Activated naive CD4-positive, alpha-beta T cell treated with anti-CD3 and anti-CD28 coated beads, Interleukin-2, amount 10 ng/mL, durations not matched to agents 7 days and 5 days (primary cell): ENCODE measurements around the gene SPATA9.
A peak's percentile ranks its signal among the peaks of the same experiment; 100 is the strongest.
"Not testable (repeated sequence)": the region's sequence is repeated elsewhere in the genome, so short reads cannot be mapped to it uniquely, and the experiment has no call there.

ENCODE experiments used
- CTCF ChIA-PET: fragments of 350-600 bp; sonication (Branson Sonifier 250); formaldehyde crosslinking; loops from one replicate; lab custom pipeline; 2021; ENCODE audit warnings: antibody characterized with exemption; lab: Charles Lee
- DNase-seq: peaks from one replicate; pipeline ENCODE4 v3.0.0-alpha.2; 2020
- H3K27ac Mint-ChIP-seq: one replicate; pipeline ENCODE4 v1.8.0; 2021; ENCODE audit warnings: mild to moderate bottlenecking, moderate library complexity, mixed read lengths
- H3K27me3 Mint-ChIP-seq: one replicate; pipeline ENCODE4 v1.8.0; 2021; ENCODE audit warnings: mild to moderate bottlenecking, mixed read lengths
- H3K36me3 Mint-ChIP-seq: one replicate; pipeline ENCODE4 v1.8.0; 2021; ENCODE audit warnings: mixed read lengths
- H3K4me1 Mint-ChIP-seq: one replicate; pipeline ENCODE4 v1.8.0; 2021; ENCODE audit warnings: mixed read lengths
- H3K4me3 Mint-ChIP-seq: one replicate; pipeline ENCODE4 v1.8.0; 2021; ENCODE audit warnings: mild to moderate bottlenecking, moderate library complexity, mixed read lengths
- H3K9me3 Mint-ChIP-seq: one replicate; pipeline ENCODE4 v1.8.0; 2021; ENCODE audit warnings: mixed read lengths

The SPATA9 gene

GRCh38 chr5:95652849-95653248 is 29.9 kb downstream of the SPATA9 start:
- Mint-ChIP-seq H3K9me3 (no peaks in the 10 kb centered on the region), H3K27ac (no peak overlapping the region), H3K4me1 (peaks cover 12% of the 10 kb centered on the region), H3K4me3 (no peak overlapping the region), H3K36me3 (peaks cover 18% of the 10 kb centered on the region), H3K27me3 (no peaks in the 10 kb centered on the region)
- no peak for DNase-seq
- CTCF ChIA-PET = interaction anchor here (0.6 to 1.9 kb wide), 2 partner anchors 12 to 97 kb away, joined by 3 to 5 read pairs; no protein-coding TSS in a partner anchor

GRCh38 chr5:95649842-95650620 is 32.8 kb downstream of the SPATA9 start:
- no peak overlapping the region for H3K27ac Mint-ChIP-seq
- peaks cover 33% of the 10 kb centered on the region for H3K4me1 Mint-ChIP-seq
- CTCF ChIA-PET = no interaction called here
- no peak for DNase-seq
- H3K36me3 Mint-ChIP-seq = peaks cover 15% of the 10 kb centered on the region
- no peaks in the 10 kb centered on the region for H3K27me3 Mint-ChIP-seq
- H3K9me3 Mint-ChIP-seq = no peaks in the 10 kb centered on the region
- H3K4me3 Mint-ChIP-seq = no peak overlapping the region

GRCh38 chr5:95649274-95649673 is 33.5 kb downstream of the SPATA9 start:
- H3K4me3 Mint-ChIP-seq = no peak overlapping the region
- H3K27me3 Mint-ChIP-seq = no peaks in the 10 kb centered on the region
- DNase-seq = no peak
- peaks cover 13% of the 10 kb centered on the region for H3K36me3 Mint-ChIP-seq
- no peak overlapping the region for H3K27ac Mint-ChIP-seq
- peaks cover 40% of the 10 kb centered on the region for H3K4me1 Mint-ChIP-seq
- H3K9me3 Mint-ChIP-seq = no peaks in the 10 kb centered on the region
- CTCF ChIA-PET = no interaction called here

DNA sequence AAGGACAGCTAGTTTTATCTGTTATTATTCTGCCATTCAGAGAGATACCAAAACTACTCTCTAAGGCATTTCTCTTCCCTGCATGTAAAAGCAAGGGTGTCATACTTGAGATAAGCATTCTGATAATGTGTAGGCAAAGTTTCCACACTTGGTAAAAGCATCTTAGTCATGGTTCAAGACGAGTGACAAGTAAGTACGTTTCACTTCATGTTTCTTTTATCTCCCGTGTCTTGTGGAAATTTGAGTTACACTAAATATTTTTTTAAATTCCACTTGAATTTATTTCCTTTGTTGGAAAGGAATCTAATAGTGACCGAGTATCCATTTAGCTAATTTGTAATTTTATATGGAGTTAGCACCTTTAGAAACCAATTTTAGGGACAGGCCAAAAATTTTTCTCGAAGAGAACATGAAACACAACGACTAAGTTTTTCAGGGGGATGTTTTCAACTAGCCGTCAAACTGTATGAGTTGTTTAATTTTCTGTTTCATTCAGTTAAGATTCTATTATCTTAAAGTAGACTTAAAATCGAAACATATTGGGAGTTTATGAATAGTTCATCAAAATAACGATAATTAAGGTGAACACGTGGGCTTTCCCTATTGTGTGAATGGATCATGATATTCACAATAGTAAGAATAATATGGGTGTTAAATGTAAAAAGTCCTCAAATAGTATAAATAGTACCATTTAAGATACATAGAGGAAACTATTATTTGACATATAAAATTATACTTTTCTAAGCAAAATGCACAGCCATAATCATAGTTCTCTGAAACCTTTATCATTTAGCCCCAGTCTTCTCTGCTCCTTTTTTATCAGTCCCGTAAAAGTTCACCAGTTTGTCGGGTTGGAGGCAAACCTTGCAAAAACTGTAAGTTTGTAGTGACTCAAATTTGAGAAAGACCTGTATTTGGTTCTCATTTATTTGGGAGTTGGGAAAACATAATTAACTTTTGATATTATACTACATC is 34.6 kb downstream of the SPATA9 start:
- peaks cover 45% of the 10 kb centered on the region for H3K4me1 Mint-ChIP-seq

DNA sequence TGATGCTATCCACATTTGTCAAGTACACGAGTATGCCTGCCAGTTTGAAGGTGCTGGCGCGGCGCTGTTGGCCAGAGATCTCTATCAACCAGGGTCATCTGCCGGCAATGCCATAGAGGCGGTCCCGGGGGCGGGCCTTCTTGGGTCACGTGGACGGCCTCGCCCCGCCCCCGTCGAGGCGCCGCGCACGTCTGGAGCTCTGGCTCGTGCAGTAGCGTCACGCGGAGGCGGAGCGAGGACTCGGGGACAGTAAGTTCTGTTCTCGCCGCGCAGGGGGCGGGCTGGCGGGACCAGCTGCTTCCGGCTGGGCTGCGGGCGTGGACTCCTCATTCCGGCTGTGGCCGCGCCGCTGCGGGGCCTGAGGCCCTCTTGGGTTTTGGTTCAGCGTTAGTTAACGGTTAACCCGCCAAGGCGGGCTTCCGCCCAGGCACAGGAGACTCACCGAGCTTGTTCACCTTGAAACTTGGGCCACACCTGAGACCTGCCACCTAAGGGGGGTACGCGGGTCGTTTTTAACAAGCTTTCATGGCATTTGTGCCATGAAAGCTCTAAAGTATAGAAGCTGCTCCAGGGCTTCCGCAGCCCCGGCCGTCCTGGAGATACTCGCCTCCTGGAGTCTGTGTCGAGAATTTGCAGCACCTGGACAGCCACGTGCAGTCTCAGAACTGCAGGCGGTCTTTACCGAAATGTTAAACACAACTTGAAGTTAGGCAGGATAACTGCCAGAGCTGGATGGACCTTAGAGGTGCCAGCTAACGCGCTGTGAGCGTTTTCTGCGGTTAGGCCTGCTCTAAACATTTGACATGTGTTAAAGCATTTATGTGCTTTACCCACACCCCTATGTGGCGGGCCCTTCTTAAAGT is 36.0 kb downstream of the SPATA9 start, which contains the start of gene RFESD:
Gene RFESD, plus strand, starts transcription at position 209 of the 863 bp plus-strand sequence. CDS start 5,495 bp downstream, outside the sequence.
- CTCF ChIA-PET = interaction anchor here (0.8 to 3.3 kb wide), 12 partner anchors 9 to 465 kb away, joined by 3 to 15 read pairs (median 4); partner anchors contain the start of genes ARSK and SKIC3
- Mint-ChIP-seq H3K27me3 (no peaks in the 10 kb centered on the region), H3K4me3 (peak within 1 kb of the TSS; percentile 77), H3K36me3 (no peaks in the 10 kb centered on the region), H3K4me1 (peaks cover 45% of the 10 kb centered on the region), H3K27ac (peak within 1 kb of the TSS; percentile 95), H3K9me3 (no peaks in the 10 kb centered on the region)
- peak; percentile 98 for DNase-seq

More for the DNA sequence above, 34.6 kb downstream of the SPATA9 start:
- H3K27me3 Mint-ChIP-seq = no peaks in the 10 kb centered on the region
- H3K36me3 Mint-ChIP-seq = peaks cover 7% of the 10 kb centered on the region
- CTCF ChIA-PET = interaction anchor here (0.6 to 2.1 kb wide), 6 partner anchors 7 to 200 kb away, joined by 3 to 7 read pairs (median 4); no protein-coding TSS in a partner anchor
- DNase-seq = no peak
- peak overlapping the region; percentile 18 for H3K4me3 Mint-ChIP-seq
- H3K9me3 Mint-ChIP-seq = no peaks in the 10 kb centered on the region
- no peak overlapping the region for H3K27ac Mint-ChIP-seq

DNA sequence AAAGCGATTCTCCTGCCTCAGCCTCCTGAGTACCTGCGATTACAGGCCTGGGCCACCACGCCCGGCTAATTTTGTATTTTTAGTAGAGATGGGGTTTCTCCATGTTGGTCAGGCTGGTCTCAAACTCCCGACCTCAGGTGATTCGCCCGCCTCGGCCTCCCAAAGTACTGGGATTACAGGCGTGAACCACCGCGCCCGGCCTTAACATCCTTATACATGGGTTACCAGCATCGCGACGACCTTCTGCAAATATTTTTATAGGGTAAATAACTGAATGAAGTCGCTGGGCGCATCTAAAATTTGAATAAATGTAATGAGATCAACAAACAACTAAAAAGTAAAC is 36.6 kb downstream of the SPATA9 start:
- DNase-seq = peak; percentile 21
- Mint-ChIP-seq H3K27ac (peak overlapping the region; percentile 95), H3K4me1 (peaks cover 45% of the 10 kb centered on the region), H3K4me3 (peak overlapping the region; percentile 77)
- not testable (repeated sequence) for H3K9me3 Mint-ChIP-seq, H3K27me3 Mint-ChIP-seq, H3K36me3 Mint-ChIP-seq
- CTCF ChIA-PET = interaction anchor here (0.7 to 3.3 kb wide), 11 partner anchors 11 to 466 kb away, joined by 3 to 15 read pairs (median 5); partner anchors contain the start of genes ARSK and SKIC3

DNA sequence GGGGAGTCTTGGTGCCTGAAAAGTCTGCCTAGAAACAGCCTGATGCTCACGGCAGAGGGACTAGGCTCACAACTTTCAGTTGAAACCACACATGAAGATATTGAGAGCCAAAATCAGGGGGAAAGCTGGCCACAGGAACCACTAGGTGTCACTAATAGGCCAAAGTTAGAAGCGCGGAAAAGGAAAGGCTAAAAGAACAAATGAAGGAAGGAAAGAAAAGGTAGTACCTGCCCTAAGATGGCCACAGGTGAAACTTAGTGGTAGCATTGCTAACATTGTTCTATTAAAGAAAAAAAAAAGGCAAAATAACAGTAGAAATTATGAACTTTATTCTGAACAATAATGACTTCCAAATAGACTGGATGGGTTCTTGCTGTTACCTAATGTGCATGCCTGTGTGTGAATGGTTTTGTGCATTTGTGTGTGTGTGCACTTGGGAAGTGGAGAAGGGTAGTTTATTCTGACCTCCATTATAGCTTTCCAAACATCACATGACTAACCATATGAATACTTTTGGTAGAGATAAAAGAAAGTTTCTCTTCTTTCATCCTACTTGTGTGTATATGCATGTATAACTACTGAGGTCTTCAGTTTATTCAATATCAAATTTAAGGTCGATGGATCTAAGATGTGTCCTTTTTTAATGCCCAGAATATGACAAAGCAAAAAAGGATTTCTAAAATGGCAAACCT is 38.3 kb downstream of the SPATA9 start:
- Mint-ChIP-seq H3K9me3 (no peaks in the 10 kb centered on the region), H3K36me3 (no peaks in the 10 kb centered on the region), H3K27ac (peak overlapping the region; percentile 58), H3K4me1 (peaks cover 42% of the 10 kb centered on the region), H3K27me3 (peaks cover 3% of the 10 kb centered on the region), H3K4me3 (no peak overlapping the region)
- peak; percentile 70 for DNase-seq
- CTCF ChIA-PET = interaction anchor here (0.7 to 4.8 kb wide), 13 partner anchors 10 to 210 kb away, joined by 3 to 36 read pairs (median 6); partner anchors contain the start of gene GLRX

- no peak for DNase-seq
- H3K27me3 Mint-ChIP-seq = peaks cover 16% of the 10 kb centered on the region
- H3K4me1 Mint-ChIP-seq = peaks cover 45% of the 10 kb centered on the region
- H3K27ac Mint-ChIP-seq = no peak overlapping the region
- CTCF ChIA-PET = interaction anchor here (0.6 to 4.8 kb wide), 9 partner anchors 9 to 211 kb away, joined by 3 to 36 read pairs (median 7); no protein-coding TSS in a partner anchor
- H3K4me3 Mint-ChIP-seq = no peak overlapping the region
- no peaks in the 10 kb centered on the region for H3K9me3 Mint-ChIP-seq
- H3K36me3 Mint-ChIP-seq = no peaks in the 10 kb centered on the region
Measured at GRCh38 chr5:95643152-95643551, 39.6 kb downstream of the SPATA9 start.

GRCh38 chr5:95641741-95642220 is 41.0 kb downstream of the SPATA9 start:
- Mint-ChIP-seq H3K4me3 (no peak overlapping the region), H3K4me1 (peaks cover 35% of the 10 kb centered on the region), H3K9me3 (no peaks in the 10 kb centered on the region), H3K27ac (no peak overlapping the region), H3K36me3 (no peaks in the 10 kb centered on the region), H3K27me3 (peaks cover 23% of the 10 kb centered on the region)
- CTCF ChIA-PET = interaction anchor here (1.2 to 4.8 kb wide), 5 partner anchors 10 to 206 kb away, joined by 3 to 36 read pairs (median 5); no protein-coding TSS in a partner anchor
- DNase-seq = no peak

- peaks cover 1% of the 10 kb centered on the region for H3K36me3 Mint-ChIP-seq
- CTCF ChIA-PET = no interaction called here
- DNase-seq = no peak
- H3K27ac Mint-ChIP-seq = no peak overlapping the region
- H3K27me3 Mint-ChIP-seq = peaks cover 42% of the 10 kb centered on the region
- H3K4me1 Mint-ChIP-seq = peaks cover 10% of the 10 kb centered on the region
- peaks cover 1% of the 10 kb centered on the region for H3K9me3 Mint-ChIP-seq
- H3K4me3 Mint-ChIP-seq = no peak overlapping the region
Measured at GRCh38 chr5:95638632-95639031, 44.2 kb downstream of the SPATA9 start.

DNA sequence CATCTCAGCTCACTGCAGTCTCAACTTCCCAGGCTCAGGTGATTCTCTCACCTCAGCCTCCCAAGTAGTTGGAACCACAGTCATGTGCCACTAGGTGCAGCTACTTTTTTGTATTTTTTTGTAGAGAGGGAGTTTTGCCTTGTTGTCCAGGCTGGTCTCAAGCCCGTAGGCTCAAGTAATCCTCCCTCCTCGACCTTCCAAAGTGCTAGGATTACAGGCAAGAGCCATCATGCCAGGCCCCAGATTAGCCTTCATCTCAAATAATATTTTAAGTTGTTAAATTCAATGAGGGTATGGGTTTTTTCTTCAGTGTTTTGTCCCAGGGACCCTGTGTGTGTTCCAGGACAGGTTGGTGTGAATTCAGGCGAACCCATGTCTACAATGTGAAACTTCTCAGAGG is 48.7 kb downstream of the SPATA9 start:
- Mint-ChIP-seq H3K27me3 (peaks cover 39% of the 10 kb centered on the region), H3K9me3 (peaks cover 14% of the 10 kb centered on the region), H3K36me3 (peaks cover 16% of the 10 kb centered on the region), H3K4me3 (no peak overlapping the region), H3K27ac (no peak overlapping the region), H3K4me1 (peaks cover 38% of the 10 kb centered on the region)
- DNase-seq = no peak
- CTCF ChIA-PET = interaction anchor here (2.0 kb wide), 1 partner anchor 10 kb away, joined by 7 read pairs; no protein-coding TSS in a partner anchor

- CTCF ChIA-PET = interaction anchor here (2.0 kb wide), 1 partner anchor 10 kb away, joined by 7 read pairs; no protein-coding TSS in a partner anchor
- Mint-ChIP-seq H3K27ac (peak overlapping the region; percentile 64), H3K4me1 (peaks cover 34% of the 10 kb centered on the region), H3K27me3 (peaks cover 35% of the 10 kb centered on the region), H3K4me3 (no peak overlapping the region), H3K36me3 (peaks cover 16% of the 10 kb centered on the region), H3K9me3 (peaks cover 14% of the 10 kb centered on the region)
- DNase-seq = no peak
Measured at GRCh38 chr5:95633671-95634070, 49.1 kb downstream of the SPATA9 start.
